Measurements from ENCODE around the gene UBE3B. TPM values are rescaled to one million over a fixed set of nuclear protein-coding genes. Genes with fewer than 3 reads are reported as not detected.
"Not testable (repeated sequence)": the region's sequence is repeated elsewhere in the genome, so short reads cannot be mapped to it uniquely, and the experiment has no call there.

Gene UBE3B
- total RNA-seq, 1 donor from 2014 or later, result 40.3 TPM

- TF ChIP-seq, protein P1, sequence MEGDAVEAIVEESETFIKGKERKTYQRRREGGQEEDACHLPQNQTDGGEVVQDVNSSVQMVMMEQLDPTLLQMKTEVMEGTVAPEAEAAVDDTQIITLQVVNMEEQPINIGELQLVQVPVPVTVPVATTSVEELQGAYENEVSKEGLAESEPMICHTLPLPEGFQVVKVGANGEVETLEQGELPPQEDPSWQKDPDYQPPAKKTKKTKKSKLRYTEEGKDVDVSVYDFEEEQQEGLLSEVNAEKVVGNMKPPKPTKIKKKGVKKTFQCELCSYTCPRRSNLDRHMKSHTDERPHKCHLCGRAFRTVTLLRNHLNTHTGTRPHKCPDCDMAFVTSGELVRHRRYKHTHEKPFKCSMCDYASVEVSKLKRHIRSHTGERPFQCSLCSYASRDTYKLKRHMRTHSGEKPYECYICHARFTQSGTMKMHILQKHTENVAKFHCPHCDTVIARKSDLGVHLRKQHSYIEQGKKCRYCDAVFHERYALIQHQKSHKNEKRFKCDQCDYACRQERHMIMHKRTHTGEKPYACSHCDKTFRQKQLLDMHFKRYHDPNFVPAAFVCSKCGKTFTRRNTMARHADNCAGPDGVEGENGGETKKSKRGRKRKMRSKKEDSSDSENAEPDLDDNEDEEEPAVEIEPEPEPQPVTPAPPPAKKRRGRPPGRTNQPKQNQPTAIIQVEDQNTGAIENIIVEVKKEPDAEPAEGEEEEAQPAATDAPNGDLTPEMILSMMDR (conservative IDR thresholded peaks at IDR 0.05; ENCODE audit: low read depth, low read length), result no peak
- H3K4me3 ChIP-seq (ENCODE audit: low read depth, low read length), result no peak overlapping the region
- no peak for DNase-seq (ENCODE audit: low read depth)
Observed at GRCh38 chr12:109464642-109465351, 12.6 kb upstream of the UBE3B start.

DNA sequence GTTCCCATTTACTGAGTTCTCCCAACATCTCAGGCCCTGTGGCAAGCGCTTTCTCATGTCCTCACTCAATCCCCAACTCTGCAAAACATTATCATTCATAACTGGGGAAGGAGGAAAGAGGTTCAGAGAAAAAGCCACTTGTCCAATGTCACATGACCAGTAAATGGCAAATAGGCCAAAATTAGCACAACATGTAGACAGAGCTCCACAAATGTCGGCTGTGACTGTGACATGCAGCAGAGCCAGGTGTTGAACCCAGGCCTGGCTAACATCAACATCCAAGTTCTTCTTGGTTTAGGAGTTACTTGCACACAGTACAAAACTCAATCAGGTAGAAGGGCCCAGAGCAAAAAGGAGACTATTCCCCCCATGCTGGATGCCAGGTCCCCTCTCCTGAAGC lies 11.1 kb upstream of the UBE3B start:
- no peak for DNase-seq (ENCODE audit: low read depth)
- TF ChIP-seq, protein P1 (conservative IDR thresholded peaks at IDR 0.05; ENCODE audit: low read depth, low read length), result no peak
- no peak overlapping the region for H3K4me3 ChIP-seq (ENCODE audit: low read depth, low read length)

DNA sequence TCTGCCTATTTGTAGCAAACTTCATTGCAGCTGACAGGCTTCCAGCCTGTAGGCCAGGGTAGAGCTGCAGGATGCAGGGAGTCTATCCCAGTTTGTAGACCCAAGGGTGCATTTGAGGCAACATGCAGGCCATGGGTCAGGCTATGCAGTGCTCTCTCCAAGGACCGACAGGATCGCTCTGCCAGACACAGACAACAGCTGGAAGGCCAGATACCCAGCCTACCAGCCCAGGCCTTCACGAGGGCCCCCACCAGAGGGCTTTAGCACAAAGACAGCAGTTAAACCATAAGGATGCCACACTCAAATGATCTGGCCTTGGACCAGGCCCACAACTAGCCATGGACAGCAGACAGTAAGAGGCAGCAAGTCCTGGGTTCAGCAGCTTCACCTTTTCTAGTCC lies 10.6 kb upstream of the UBE3B start:
- no peak for DNase-seq (ENCODE audit: low read depth)
- TF ChIP-seq, protein P1 (conservative IDR thresholded peaks at IDR 0.05; ENCODE audit: low read depth, low read length), result no peak
- no peak overlapping the region for H3K4me3 ChIP-seq (ENCODE audit: low read depth, low read length)

- DNase-seq (ENCODE audit: low read depth), result no peak
Observed at GRCh38 chr12:109467978-109468676, 9.3 kb upstream of the UBE3B start.

DNA sequence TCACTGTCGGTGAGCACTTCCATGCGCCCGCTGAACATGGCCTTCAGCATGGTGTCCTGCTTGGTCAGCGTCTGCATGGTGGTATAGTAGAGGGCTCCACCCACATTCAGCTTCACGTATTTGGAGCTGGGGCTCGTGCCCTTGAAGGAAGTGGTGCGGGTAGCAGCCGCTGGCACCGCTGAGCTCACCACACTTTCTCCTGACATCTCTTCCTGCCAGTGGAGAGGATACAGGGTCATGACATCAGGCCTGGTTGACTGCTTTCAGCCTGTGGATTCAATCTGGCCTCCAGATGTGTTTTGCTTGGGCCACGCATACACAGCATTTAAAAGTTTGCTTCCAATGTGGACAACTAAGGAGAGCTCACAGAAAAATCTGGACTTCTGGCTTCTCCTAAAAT lies 7.9 kb upstream of the UBE3B start:
- TF ChIP-seq, protein P1 (conservative IDR thresholded peaks at IDR 0.05; ENCODE audit: low read depth, low read length), result no peak
- no peak for DNase-seq (ENCODE audit: low read depth)
- H3K4me3 ChIP-seq (ENCODE audit: low read depth, low read length), result no peak overlapping the region

More at GRCh38 chr12:109467978-109468676, 9.3 kb upstream of the UBE3B start:
- no peak overlapping the region for H3K4me3 ChIP-seq (ENCODE audit: low read depth, low read length)
- TF ChIP-seq, protein P1 (conservative IDR thresholded peaks at IDR 0.05; ENCODE audit: low read depth, low read length), result no peak

GRCh38 chr12:109473006-109473405 lies 4.4 kb upstream of the UBE3B start:
- H3K4me3 ChIP-seq (ENCODE audit: low read depth, low read length), result no peak overlapping the region
- TF ChIP-seq, protein P1 (conservative IDR thresholded peaks at IDR 0.05; ENCODE audit: low read depth, low read length), result no peak
- no peak for DNase-seq (ENCODE audit: low read depth)

DNA sequence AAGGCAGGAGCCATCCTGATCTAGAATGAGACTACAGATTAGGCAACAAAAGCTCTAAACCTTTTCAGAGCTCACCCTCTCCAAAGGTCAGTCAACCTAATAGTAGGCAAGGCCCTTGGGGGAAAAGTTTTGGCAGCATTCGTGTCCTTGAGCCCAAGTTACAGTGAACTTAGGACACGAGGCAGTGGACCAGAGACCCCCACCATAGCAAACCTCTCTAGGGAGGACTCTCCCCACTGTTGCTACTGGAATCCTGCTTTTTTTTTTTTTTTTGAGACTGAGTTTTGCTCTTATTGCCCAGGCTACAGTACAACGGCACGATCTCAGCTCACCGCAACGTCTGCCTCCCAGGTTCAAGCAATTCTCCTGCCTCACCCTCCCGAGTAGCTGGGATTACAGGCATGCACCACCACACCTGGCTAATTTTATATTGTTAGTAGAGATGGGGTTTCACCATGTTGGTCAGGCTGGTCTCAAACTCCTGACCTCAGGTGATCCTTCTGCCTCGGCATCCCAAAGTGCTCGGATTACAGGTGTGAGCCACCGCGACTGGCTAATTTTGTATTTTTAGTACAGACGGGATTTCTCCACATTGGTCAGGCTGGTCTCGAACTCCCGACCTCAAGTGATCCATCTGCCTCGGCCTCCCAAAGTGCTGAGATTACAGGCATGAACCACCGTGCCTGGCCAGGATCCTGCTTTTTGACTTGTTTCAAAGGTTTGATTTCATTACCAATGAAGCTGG lies 3.7 kb upstream of the UBE3B start:
- not testable (repeated sequence) for H3K4me3 ChIP-seq (ENCODE audit: low read depth, low read length); DNase-seq (ENCODE audit: low read depth)
